Gastroesophageal sphincter (tissue), 4 donors: ENCODE measurements around the gene TRIM37. TPM values are rescaled to one million over a fixed set of nuclear protein-coding genes. Genes with fewer than 3 reads are reported as not detected.

Experiments used
- ATAC-seq: fragments of 150-250 bp; one replicate; pipeline ENCODE4 v1.9.1; 2016; ENCODE audit warnings: mild to moderate bottlenecking, moderate library complexity
- H3K27ac ChIP-seq, 4 donors: fragments of 200-600 bp; sonication (generic) in 3 of 4; 1 replicate in 3 of 4; 2 replicates in 1 of 4; pipeline ENCODE4 v1.5.1; 2016 to 2019
- H3K27me3 ChIP-seq: fragments of 200-600 bp; sonication (generic); one replicate; pipeline ENCODE4 v1.5.1; 2019
- H3K36me3 ChIP-seq, 2 donors: fragments of 200-600 bp; sonication (generic); one replicate each; pipeline ENCODE4 v1.5.1; 2019; ENCODE audit warnings: control low read depth in 1 of 2
- H3K4me1 ChIP-seq, 3 donors: fragments of 200-600 bp; sonication (generic); 1 replicate in 2 of 3; 2 replicates in 1 of 3; pipeline ENCODE4 v1.5.1; 2016 to 2019; ENCODE audit warnings: control low read depth in 2 of 3
- H3K4me3 ChIP-seq, 2 donors: fragments of 200-600 bp; sonication (generic); one replicate each; pipeline ENCODE4 v1.5.1; 2019; ENCODE audit warnings: mild to moderate bottlenecking in 1 of 2, moderate library complexity in 1 of 2
- H3K9me3 ChIP-seq, 3 donors: fragments of 200-600 bp; sonication (generic); one replicate each; pipeline ENCODE4 v1.5.1; 2017 to 2019; ENCODE audit warnings: control low read depth in 2 of 3
- CTCF ChIP-seq, 4 experiments: fragments of 200-600 bp in 2 of 4; fragments of 450-650 bp in 2 of 4; sonication (generic) in 1 of 4; IDR thresholded peaks; one replicate each; pipeline ENCODE4 v1.5.1; 2017 to 2019; ENCODE audit warnings: antibody characterized with exemption in 4 of 4, mild to moderate bottlenecking in 2 of 4, moderate library complexity in 2 of 4
- EP300 ChIP-seq: sonication (generic); formaldehyde crosslinking; IDR thresholded peaks from one replicate; pipeline ENCODE4 v1.6.1; 2017; ENCODE audit warnings: antibody characterized with exemption, mild to moderate bottlenecking
- POLR2A ChIP-seq, 2 donors: fragments of 450-650 bp; IDR thresholded peaks; one replicate each; pipeline ENCODE4 v1.6.1; 2017; ENCODE audit warnings: antibody characterized with exemption in 2 of 2, mild to moderate bottlenecking in 2 of 2, moderate library complexity in 1 of 2
- POLR2AphosphoS5 ChIP-seq: sonication (generic); formaldehyde crosslinking; IDR thresholded peaks from one replicate; pipeline ENCODE4 v1.6.1; 2017; ENCODE audit warnings: antibody characterized with exemption
- WGBS, 2 donors: methylation state at CpG; one replicate each; pipeline ENCODE4 v1.1.5; 2018; ENCODE audit warnings: low coverage in 1 of 2; 5-methylcytosine and 5-hydroxymethylcytosine counted together
- total RNA-seq, 4 donors: library from RNA; depleted of rRNA; stranded (reverse); fragments of >200 nt; gene quantifications; one replicate each; pipeline ENCODE4 v1.1.0, GENCODE V29; 2016

The TRIM37 gene
- total RNA-seq, 4 donors from 2014 or later: 27.6 to 30.7 (median 28.6) TPM

DNA sequence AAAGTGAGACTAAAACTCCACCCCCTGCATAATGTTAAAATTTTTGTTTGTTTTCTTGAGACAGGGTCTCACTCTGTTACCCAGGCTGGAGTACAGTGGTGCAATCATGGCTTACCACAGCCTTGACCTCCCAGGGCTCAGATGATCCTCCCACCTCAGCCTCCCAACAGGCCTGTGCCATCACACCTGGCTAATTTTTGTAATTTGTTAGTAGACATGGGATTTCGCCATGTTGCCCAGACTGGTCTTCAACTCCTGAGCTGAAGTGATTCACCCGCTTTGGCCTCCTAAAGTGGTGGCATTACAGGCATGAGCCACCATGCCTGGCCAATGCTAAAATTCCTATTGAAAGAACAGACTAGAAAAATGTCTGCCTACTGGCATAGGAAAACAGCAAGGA lies 103.8 kb downstream of the TRIM37 start:
- no peaks in the 10 kb centered on the region for H3K4me1 ChIP-seq
- H3K36me3 ChIP-seq: peaks cover 0 to 43% of the 10 kb centered on the region in 2 donors
- 100% methylated on average over 2 of the region's 2 CpGs; no CpG with 5 or more reads in 1 of the 2 donors for WGBS, 2 donors
- no peak for TF ChIP-seq POLR2AphosphoS5
- no peak overlapping the region for H3K27ac ChIP-seq
- H3K27me3 ChIP-seq: no peaks in the 10 kb centered on the region
- no peak overlapping the region for H3K4me3 ChIP-seq
- ATAC-seq: no peak
- H3K9me3 ChIP-seq: no peaks in the 10 kb centered on the region

DNA sequence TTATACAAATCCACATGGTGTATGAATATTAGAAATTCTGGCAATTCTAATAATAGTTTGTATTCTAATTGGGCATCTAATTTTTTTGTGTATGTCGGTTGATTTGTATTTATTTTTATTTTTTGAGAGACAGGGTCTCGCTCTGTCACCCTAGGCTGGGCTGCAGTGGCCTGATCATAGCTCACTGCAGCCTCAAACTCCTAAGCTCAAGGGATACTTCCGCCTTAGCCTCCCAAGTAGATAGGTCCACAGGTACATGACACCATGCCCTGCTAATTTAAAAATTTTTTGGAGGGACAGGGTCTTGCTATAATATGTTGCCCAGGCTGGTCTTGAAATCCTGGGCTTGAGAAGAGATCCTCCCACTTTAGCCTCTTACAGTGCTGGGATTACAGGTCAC lies 104.6 kb downstream of the TRIM37 start:
- Histone ChIP-seq H3K36me3 (peaks cover 0 to 43% of the 10 kb centered on the region in 2 donors), H3K4me3 (no peak overlapping the region), H3K27me3 (no peaks in the 10 kb centered on the region), H3K27ac (no peak overlapping the region), H3K9me3 (no peaks in the 10 kb centered on the region), H3K4me1 (no peaks in the 10 kb centered on the region)
- no peak for TF ChIP-seq POLR2AphosphoS5
- TF ChIP-seq CTCF (IDR thresholded peaks at IDR 0.05): no peak
- TF ChIP-seq EP300: no peak
- TF ChIP-seq POLR2A (IDR thresholded peaks at IDR 0.05): no peak
- 58 to 85% methylated on average over 2 to 3 of the region's 3 CpGs for WGBS, 2 donors
- ATAC-seq: no peak

DNA sequence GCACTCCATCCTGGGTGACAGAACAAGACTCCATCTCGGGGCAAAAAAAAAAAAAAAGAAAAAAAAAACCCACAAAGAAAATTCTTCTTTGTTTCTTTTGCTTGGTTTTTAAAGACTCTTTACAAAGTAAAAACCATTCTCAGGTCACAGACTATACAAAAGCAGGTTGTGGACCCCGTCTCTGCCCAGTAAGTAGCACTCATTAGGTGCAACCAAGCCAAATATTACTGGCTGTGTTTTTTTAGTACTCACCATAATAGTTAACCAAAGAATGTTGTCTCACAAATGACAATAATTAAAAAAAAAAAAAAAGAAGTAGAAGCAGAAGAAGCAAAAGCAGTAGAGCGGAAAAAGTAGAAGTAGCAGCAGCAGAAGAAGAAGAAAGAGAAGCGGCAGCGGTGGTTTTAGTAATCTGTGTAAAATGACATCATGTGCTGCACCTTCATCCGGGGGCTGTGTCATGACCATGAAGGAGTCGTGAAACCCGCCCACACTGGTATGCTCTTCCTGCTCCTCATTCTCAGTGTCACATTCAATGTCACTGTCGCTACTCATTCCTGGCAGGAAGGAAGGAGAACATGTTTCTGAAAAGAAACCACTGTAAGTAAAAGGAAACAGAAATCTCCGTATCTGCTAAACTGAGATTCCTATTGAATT lies 105.4 kb downstream of the TRIM37 start:
- Histone ChIP-seq H3K4me3 (no peak overlapping the region), H3K27ac (no peak overlapping the region), H3K9me3 (no peaks in the 10 kb centered on the region), H3K27me3 (no peaks in the 10 kb centered on the region), H3K4me1 (no peaks in the 10 kb centered on the region), H3K36me3 (peaks cover 0 to 46% of the 10 kb centered on the region in 2 donors)
- 81 to 84% methylated on average over 7 to 10 of the region's 10 CpGs for WGBS, 2 donors
- no peak for ATAC-seq
- no peak for TF ChIP-seq POLR2AphosphoS5
- no peak for TF ChIP-seq CTCF (IDR thresholded peaks at IDR 0.05)
- TF ChIP-seq EP300: no peak
- TF ChIP-seq POLR2A (IDR thresholded peaks at IDR 0.05): no peak

DNA sequence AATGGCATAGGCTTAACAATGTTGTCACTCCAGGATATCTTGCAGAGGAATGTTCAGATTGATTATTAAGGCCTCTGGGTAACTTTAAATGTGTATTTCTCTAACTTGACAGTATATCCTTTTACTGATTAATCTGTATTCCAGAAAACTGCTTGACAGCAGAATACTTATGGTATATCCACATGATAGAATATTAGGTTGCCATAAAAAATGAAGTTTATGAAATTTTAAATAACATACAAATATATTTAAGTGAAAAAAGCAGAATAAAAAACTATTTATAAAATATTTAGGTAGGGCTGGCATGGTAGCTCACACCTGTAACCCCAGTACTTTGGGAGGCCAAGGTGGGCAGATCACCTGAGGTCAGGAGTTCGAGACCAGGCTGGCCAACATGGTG lies 106.7 kb downstream of the TRIM37 start:
- Histone ChIP-seq H3K4me1 (no peaks in the 10 kb centered on the region), H3K36me3 (peaks cover 0 to 55% of the 10 kb centered on the region in 2 donors), H3K4me3 (no peak overlapping the region), H3K27me3 (no peaks in the 10 kb centered on the region), H3K9me3 (no peaks in the 10 kb centered on the region), H3K27ac (no peak overlapping the region)
- ATAC-seq: no peak
- TF ChIP-seq EP300 (no peak), POLR2AphosphoS5 (no peak), POLR2A (IDR thresholded peaks at IDR 0.05) (no peak), CTCF (IDR thresholded peaks at IDR 0.05) (no peak)
- WGBS, 2 donors: 91 to 100% methylated on average over 1 of the region's 1 CpG

DNA sequence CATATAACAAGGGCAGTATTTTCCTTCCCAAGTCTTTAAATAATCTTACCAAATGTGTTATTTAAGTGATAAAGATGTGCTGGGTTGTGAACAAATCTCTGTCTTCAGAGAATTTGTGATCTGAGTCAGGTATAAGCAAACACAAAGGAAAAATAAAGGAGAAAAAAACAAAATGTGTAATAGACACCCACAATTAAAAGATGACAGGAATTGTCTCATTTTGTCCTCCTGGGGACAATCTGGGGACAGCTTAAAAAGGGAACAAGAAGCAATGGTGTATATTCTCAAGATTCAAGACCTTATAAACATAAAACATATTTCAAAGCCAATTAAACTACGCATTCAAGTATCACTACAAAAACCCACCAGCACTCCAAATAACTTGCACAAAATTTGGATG lies 107.2 kb downstream of the TRIM37 start:
- no peak for ATAC-seq
- Histone ChIP-seq H3K27ac (no peak overlapping the region), H3K36me3 (peaks cover 0 to 57% of the 10 kb centered on the region in 2 donors), H3K4me3 (no peak overlapping the region), H3K9me3 (no peaks in the 10 kb centered on the region), H3K27me3 (no peaks in the 10 kb centered on the region), H3K4me1 (no peaks in the 10 kb centered on the region)
- 89% methylated on average over 1 of the region's 1 CpG for WGBS, 2 donors
- TF ChIP-seq CTCF (IDR thresholded peaks at IDR 0.05): no peak
